DND-41 (cell line): ENCODE results near the gene FABP6.

Experiments used
- EZH2 ChIP-seq: IDR thresholded peaks from 3 replicates; pipeline ENCODE4 v1.6.1; 2012; ENCODE audit warnings: borderline replicate concordance, low read depth, mild to moderate bottlenecking, moderate library complexity, low read length, inconsistent platforms; ENCODE audit not compliant: severe bottlenecking
- TF ChIP-seq, protein P1 (sequence below): IDR thresholded peaks from 2 replicates; pipeline ENCODE4 v1.5.1; 2012; ENCODE audit warnings: borderline replicate concordance, low read length, moderate library complexity, mild to moderate bottlenecking; ENCODE audit not compliant: poor library complexity, severe bottlenecking; ENCODE audit errors: extremely low read depth

DNA sequence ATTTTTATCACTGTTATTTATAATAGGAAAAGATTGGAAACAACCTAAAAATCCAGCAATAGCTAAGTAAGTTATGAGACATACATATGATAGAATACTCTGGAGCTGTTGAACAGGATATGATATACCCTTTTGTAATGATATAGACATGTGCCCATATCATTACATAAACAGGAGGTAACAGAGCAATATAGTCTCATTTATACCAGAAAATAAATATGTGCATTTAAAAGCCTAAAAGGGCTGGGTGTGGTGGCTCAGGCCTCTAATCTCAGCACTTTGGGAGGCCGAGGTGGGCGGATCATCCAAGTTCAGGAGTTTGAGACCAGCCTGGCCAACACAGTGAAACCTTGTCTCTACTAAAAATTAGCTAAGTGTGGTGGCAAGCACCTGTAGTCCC lies 2.3 kb upstream of the FABP6 start:
- TF ChIP-seq, protein P1, sequence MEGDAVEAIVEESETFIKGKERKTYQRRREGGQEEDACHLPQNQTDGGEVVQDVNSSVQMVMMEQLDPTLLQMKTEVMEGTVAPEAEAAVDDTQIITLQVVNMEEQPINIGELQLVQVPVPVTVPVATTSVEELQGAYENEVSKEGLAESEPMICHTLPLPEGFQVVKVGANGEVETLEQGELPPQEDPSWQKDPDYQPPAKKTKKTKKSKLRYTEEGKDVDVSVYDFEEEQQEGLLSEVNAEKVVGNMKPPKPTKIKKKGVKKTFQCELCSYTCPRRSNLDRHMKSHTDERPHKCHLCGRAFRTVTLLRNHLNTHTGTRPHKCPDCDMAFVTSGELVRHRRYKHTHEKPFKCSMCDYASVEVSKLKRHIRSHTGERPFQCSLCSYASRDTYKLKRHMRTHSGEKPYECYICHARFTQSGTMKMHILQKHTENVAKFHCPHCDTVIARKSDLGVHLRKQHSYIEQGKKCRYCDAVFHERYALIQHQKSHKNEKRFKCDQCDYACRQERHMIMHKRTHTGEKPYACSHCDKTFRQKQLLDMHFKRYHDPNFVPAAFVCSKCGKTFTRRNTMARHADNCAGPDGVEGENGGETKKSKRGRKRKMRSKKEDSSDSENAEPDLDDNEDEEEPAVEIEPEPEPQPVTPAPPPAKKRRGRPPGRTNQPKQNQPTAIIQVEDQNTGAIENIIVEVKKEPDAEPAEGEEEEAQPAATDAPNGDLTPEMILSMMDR, result no peak
- TF ChIP-seq EZH2, result no peak
